Mammary epithelial cell (primary cell): ENCODE results near the gene HUS1.

Source experiments
- EZH2 ChIP-seq: IDR thresholded peaks from 2 replicates; pipeline ENCODE4 v1.6.1; 2012; ENCODE audit warnings: low read length, inconsistent platforms, borderline replicate concordance
- TF ChIP-seq, protein P1 (sequence below), 2 donors: IDR thresholded peaks in 1 of 2; conservative IDR thresholded peaks in 1 of 2; 2 replicates each; pipeline ENCODE4 v1.5.1; 2011 to 2012; ENCODE audit warnings: inconsistent platforms in 2 of 2, low read length in 2 of 2, mild to moderate bottlenecking in 2 of 2, control low read depth in 1 of 2, low read depth in 1 of 2; ENCODE audit not compliant: insufficient read depth in 1 of 2; ENCODE audit errors: extremely low read depth in 1 of 2

- TF ChIP-seq, protein P1, sequence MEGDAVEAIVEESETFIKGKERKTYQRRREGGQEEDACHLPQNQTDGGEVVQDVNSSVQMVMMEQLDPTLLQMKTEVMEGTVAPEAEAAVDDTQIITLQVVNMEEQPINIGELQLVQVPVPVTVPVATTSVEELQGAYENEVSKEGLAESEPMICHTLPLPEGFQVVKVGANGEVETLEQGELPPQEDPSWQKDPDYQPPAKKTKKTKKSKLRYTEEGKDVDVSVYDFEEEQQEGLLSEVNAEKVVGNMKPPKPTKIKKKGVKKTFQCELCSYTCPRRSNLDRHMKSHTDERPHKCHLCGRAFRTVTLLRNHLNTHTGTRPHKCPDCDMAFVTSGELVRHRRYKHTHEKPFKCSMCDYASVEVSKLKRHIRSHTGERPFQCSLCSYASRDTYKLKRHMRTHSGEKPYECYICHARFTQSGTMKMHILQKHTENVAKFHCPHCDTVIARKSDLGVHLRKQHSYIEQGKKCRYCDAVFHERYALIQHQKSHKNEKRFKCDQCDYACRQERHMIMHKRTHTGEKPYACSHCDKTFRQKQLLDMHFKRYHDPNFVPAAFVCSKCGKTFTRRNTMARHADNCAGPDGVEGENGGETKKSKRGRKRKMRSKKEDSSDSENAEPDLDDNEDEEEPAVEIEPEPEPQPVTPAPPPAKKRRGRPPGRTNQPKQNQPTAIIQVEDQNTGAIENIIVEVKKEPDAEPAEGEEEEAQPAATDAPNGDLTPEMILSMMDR (conservative IDR thresholded peaks at IDR 0.05 in 1 of 2, IDR thresholded peaks at IDR 0.05 in 1 of 2; ENCODE audit: extremely low read depth in 1 of 2, insufficient read depth in 1 of 2, low read depth in 1 of 2, low read length in 2 of 2) = no peak
- TF ChIP-seq EZH2 = no peak
Measured at GRCh38 chr7:47952224-47952623, 27.2 kb downstream of the HUS1 start.
